ENCODE data around the gene TRIM44.
"Not testable (repeated sequence)": the region's sequence is repeated elsewhere in the genome, so short reads cannot be mapped to it uniquely, and the experiment has no call there.

TRIM44 gene

GRCh38 chr11:35761899-35762298 lies 99.3 kb downstream of the TRIM44 start:
- FAIRE-seq: no peak

- no peak for FAIRE-seq
Measured at GRCh38 chr11:35763301-35763700, 100.7 kb downstream of the TRIM44 start.

GRCh38 chr11:35763765-35764164 lies 101.2 kb downstream of the TRIM44 start:
- no peak for FAIRE-seq

GRCh38 chr11:35764417-35764816 lies 101.8 kb downstream of the TRIM44 start:
- no peak for FAIRE-seq

GRCh38 chr11:35765211-35765610 lies 102.6 kb downstream of the TRIM44 start:
- no peak for FAIRE-seq

- FAIRE-seq: no peak
Measured at GRCh38 chr11:35766651-35767050, 104.1 kb downstream of the TRIM44 start.

- FAIRE-seq: not testable (repeated sequence)
Measured at GRCh38 chr11:35770425-35770824, 107.8 kb downstream of the TRIM44 start.

GRCh38 chr11:35771722-35772121 lies 109.1 kb downstream of the TRIM44 start:
- FAIRE-seq: no peak

- not testable (repeated sequence) for FAIRE-seq
Measured at GRCh38 chr11:35777241-35777640, 114.7 kb downstream of the TRIM44 start.

- FAIRE-seq: not testable (repeated sequence)
Measured at GRCh38 chr11:35778943-35779342, 116.4 kb downstream of the TRIM44 start.

- no peak for FAIRE-seq
Measured at GRCh38 chr11:35779409-35779808, 116.8 kb downstream of the TRIM44 start.

GRCh38 chr11:35780951-35781860 lies 118.6 kb downstream of the TRIM44 start:
- FAIRE-seq: no peak

- no peak for FAIRE-seq
Measured at GRCh38 chr11:35781861-35782470, 119.4 kb downstream of the TRIM44 start.

GRCh38 chr11:35783809-35784208 lies 121.2 kb downstream of the TRIM44 start:
- no peak for FAIRE-seq

- no peak for FAIRE-seq
Measured at GRCh38 chr11:35784699-35785098, 122.1 kb downstream of the TRIM44 start.

GRCh38 chr11:35785287-35786167 lies 123.0 kb downstream of the TRIM44 start:
- no peak for FAIRE-seq

GRCh38 chr11:35786188-35786587 lies 123.6 kb downstream of the TRIM44 start:
- FAIRE-seq: no peak

GRCh38 chr11:35787013-35787504 lies 124.5 kb downstream of the TRIM44 start:
- FAIRE-seq: no peak

- no peak for FAIRE-seq
Measured at GRCh38 chr11:35787626-35788025, 125.1 kb downstream of the TRIM44 start.

- FAIRE-seq: no peak
Measured at GRCh38 chr11:35791088-35791958, 128.7 kb downstream of the TRIM44 start.

GRCh38 chr11:35792148-35792845 lies 129.7 kb downstream of the TRIM44 start:
- FAIRE-seq: no peak

Measured in endometrium (tissue), 2 donors.